ENCODE data around the gene PRRX2. TPM values are rescaled to one million over a fixed set of nuclear protein-coding genes. Genes with fewer than 3 reads are reported as not detected.

PRRX2 gene
- total RNA-seq, 1 experiment from 2014 or later: 10.7 TPM

DNA sequence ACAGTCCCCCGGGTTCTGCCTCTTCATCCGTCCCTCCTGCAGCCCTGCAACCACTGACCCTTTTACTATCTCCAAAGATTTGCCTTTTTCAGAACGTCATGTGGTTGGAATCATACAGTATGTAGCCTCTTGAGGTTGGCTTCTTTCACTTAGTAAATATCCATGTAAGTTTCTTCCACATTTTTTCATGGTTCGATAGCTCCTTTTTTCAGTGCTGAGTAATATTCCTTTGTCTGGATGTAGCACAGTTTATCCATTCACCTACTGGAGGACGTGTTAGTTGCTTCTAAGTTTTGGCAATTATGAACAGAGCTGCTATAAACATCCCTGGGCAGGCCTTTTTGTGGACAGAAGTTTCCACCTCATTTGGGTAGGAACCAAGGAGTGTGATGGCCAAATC, 27.1 kb downstream of the PRRX2 start:
- CTCF ChIA-PET: no interaction called here
- peaks cover 4% of the 10 kb centered on the region for H3K9me3 Mint-ChIP-seq

DNA sequence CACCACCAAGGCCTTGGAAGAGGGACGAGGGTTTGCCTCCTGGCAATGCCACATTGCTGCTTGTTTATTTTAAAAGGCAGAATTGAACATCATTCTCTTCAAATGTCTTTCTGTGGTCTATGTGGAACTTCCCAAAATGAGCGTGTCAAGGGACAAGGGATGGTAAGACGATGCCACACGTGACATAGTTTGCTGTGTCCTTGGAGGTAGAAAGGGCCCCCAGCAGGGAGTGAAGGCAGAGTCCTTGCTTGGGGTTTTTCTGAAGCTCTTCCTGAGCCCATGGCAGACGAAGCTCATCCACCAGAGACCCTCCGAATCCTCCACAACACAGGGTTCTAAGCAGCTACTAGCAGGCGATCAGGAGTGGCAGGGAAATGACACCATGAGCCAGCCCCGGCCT, 28.3 kb downstream of the PRRX2 start:
- no peaks in the 10 kb centered on the region for H3K36me3 Mint-ChIP-seq
- H3K27me3 Mint-ChIP-seq (ENCODE audit: low read depth): peaks cover 13% of the 10 kb centered on the region
- DNase-seq (ENCODE audit: low spot score) (no peak), ATAC-seq (no peak)
- ChIA-PET POLR2A (no interaction called here), CTCF (no interaction called here)
- H3K4me3 Mint-ChIP-seq: no peak overlapping the region
- peaks cover 10% of the 10 kb centered on the region for H3K4me1 Mint-ChIP-seq
- H3K9me3 Mint-ChIP-seq: peaks cover 4% of the 10 kb centered on the region
- H3K27ac Mint-ChIP-seq: no peak overlapping the region
- no peak for TF ChIP-seq PREB (CRISPR knock-in tag; IDR thresholded peaks at IDR 0.05; ENCODE audit: borderline replicate concordance)
- TF ChIP-seq NFE2L1 (CRISPR knock-in tag; IDR thresholded peaks at IDR 0.05): no peak
- no peak for TF ChIP-seq USF2 (CRISPR knock-in tag; IDR thresholded peaks at IDR 0.05)
- TF ChIP-seq, protein P1, sequence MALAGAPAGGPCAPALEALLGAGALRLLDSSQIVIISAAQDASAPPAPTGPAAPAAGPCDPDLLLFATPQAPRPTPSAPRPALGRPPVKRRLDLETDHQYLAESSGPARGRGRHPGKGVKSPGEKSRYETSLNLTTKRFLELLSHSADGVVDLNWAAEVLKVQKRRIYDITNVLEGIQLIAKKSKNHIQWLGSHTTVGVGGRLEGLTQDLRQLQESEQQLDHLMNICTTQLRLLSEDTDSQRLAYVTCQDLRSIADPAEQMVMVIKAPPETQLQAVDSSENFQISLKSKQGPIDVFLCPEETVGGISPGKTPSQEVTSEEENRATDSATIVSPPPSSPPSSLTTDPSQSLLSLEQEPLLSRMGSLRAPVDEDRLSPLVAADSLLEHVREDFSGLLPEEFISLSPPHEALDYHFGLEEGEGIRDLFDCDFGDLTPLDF (CRISPR knock-in tag; IDR thresholded peaks at IDR 0.05): no peak
- no peak for TF ChIP-seq NR1H2 (CRISPR knock-in tag; IDR thresholded peaks at IDR 0.05)
- no peak for TF ChIP-seq GRHL2 (CRISPR knock-in tag; IDR thresholded peaks at IDR 0.05; ENCODE audit: insufficient replicate concordance, severe bottlenecking)
- no peak for TF ChIP-seq TEAD4 (CRISPR knock-in tag; IDR thresholded peaks at IDR 0.05)
- no peak for TF ChIP-seq ERG (CRISPR knock-in tag; IDR thresholded peaks at IDR 0.05)
- no peak for TF ChIP-seq USF1 (CRISPR knock-in tag; IDR thresholded peaks at IDR 0.05)
- no peak for TF ChIP-seq ATF2 (CRISPR knock-in tag; IDR thresholded peaks at IDR 0.05; ENCODE audit: borderline replicate concordance, low read depth)
- TF ChIP-seq ZNF532 (CRISPR knock-in tag; IDR thresholded peaks at IDR 0.05; ENCODE audit: borderline replicate concordance): no peak
- no peak for TF ChIP-seq ZNF263 (CRISPR knock-in tag; IDR thresholded peaks at IDR 0.05; ENCODE audit: low read depth)
- TF ChIP-seq, protein P2, sequence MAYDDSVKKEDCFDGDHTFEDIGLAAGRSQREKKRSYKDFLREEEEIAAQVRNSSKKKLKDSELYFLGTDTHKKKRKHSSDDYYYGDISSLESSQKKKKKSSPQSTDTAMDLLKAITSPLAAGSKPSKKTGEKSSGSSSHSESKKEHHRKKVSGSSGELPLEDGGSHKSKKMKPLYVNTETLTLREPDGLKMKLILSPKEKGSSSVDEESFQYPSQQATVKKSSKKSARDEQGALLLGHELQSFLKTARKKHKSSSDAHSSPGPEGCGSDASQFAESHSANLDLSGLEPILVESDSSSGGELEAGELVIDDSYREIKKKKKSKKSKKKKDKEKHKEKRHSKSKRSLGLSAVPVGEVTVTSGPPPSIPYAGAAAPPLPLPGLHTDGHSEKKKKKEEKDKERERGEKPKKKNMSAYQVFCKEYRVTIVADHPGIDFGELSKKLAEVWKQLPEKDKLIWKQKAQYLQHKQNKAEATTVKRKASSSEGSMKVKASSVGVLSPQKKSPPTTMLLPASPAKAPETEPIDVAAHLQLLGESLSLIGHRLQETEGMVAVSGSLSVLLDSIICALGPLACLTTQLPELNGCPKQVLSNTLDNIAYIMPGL (CRISPR knock-in tag; IDR thresholded peaks at IDR 0.05): no peak

More for the DNA sequence above, 27.1 kb downstream of the PRRX2 start:
- H3K4me1 Mint-ChIP-seq: peaks cover 10% of the 10 kb centered on the region
- H3K4me3 Mint-ChIP-seq: no peak overlapping the region
- DNase-seq (ENCODE audit: low spot score) (no peak), ATAC-seq (no peak)
- H3K27ac Mint-ChIP-seq: no peak overlapping the region
- TF ChIP-seq NFATC4 (CRISPR knock-in tag; IDR thresholded peaks at IDR 0.05) (no peak), JAZF1 (CRISPR knock-in tag; IDR thresholded peaks at IDR 0.05) (no peak), TP53 (CRISPR knock-in tag; IDR thresholded peaks at IDR 0.05) (no peak), TCF7 (CRISPR knock-in tag; IDR thresholded peaks at IDR 0.05; ENCODE audit: low read depth) (no peak), OVOL2 (CRISPR knock-in tag; IDR thresholded peaks at IDR 0.05; ENCODE audit: borderline replicate concordance) (no peak), ATF2 (CRISPR knock-in tag; IDR thresholded peaks at IDR 0.05; ENCODE audit: borderline replicate concordance, low read depth) (no peak)
- TF ChIP-seq, protein P3, sequence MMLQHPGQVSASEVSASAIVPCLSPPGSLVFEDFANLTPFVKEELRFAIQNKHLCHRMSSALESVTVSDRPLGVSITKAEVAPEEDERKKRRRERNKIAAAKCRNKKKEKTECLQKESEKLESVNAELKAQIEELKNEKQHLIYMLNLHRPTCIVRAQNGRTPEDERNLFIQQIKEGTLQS (CRISPR knock-in tag; conservative IDR thresholded peaks at IDR 0.05): no peak
- peaks cover 13% of the 10 kb centered on the region for H3K27me3 Mint-ChIP-seq (ENCODE audit: low read depth)
- POLR2A ChIA-PET: no interaction called here
- no peaks in the 10 kb centered on the region for H3K36me3 Mint-ChIP-seq

Measured in WTC11 (cell line).